Peyer's patch (tissue), 4 donors: ENCODE data around the gene GJD2. TPM values are rescaled to one million over a fixed set of nuclear protein-coding genes. Genes with fewer than 3 reads are reported as not detected.

ENCODE experiments used
- DNase-seq, 3 donors: peaks; one replicate each; pipeline ENCODE4 v3.0.0-alpha.2; 2017 to 2019
- H3K27ac ChIP-seq, 4 donors: fragments of 200-600 bp; sonication (generic); one replicate each; pipeline ENCODE4 v1.5.1; 2016 to 2019
- H3K27me3 ChIP-seq, 2 donors: fragments of 200-600 bp; sonication (generic); one replicate each; pipeline ENCODE4 v1.5.1; 2019
- H3K36me3 ChIP-seq, 3 donors: fragments of 200-600 bp; sonication (generic); one replicate each; pipeline ENCODE4 v1.5.1; 2016 to 2019
- H3K4me1 ChIP-seq, 4 donors: fragments of 200-600 bp; sonication (generic); one replicate each; pipeline ENCODE4 v1.5.1; 2016 to 2019
- H3K4me3 ChIP-seq, 4 donors: fragments of 200-600 bp; sonication (generic); 1 replicate in 3 of 4; 2 replicates in 1 of 4; pipeline ENCODE4 v1.5.1; 2016 to 2019; ENCODE audit warnings: mild to moderate bottlenecking in 1 of 4
- H3K9me3 ChIP-seq, 4 donors: fragments of 200-600 bp; sonication (generic); one replicate each; pipeline ENCODE4 v1.5.1; 2016 to 2019; ENCODE audit warnings: mild to moderate bottlenecking in 1 of 4
- POLR2A ChIP-seq, 2 donors: fragments of 450-650 bp; IDR thresholded peaks; one replicate each; pipeline ENCODE4 v1.5.1; 2017; ENCODE audit warnings: antibody characterized with exemption in 2 of 2, mild to moderate bottlenecking in 2 of 2, moderate library complexity in 2 of 2
- total RNA-seq, 4 donors: library from RNA; depleted of rRNA; stranded (reverse); fragments of >200 nt; gene quantifications; one replicate each; pipeline ENCODE4 v1.1.0, GENCODE V29; 2016
- TF ChIP-seq, protein P1 (sequence below), 6 experiments: fragments of 450-650 bp in 4 of 6; fragments of 200-600 bp in 2 of 6; sonication (generic) in 1 of 6; IDR thresholded peaks; one replicate each; pipeline ENCODE4 v1.5.1; 2017 to 2019; ENCODE audit warnings: antibody characterized with exemption in 6 of 6, mild to moderate bottlenecking in 3 of 6, moderate library complexity in 1 of 6

The GJD2 gene
- total RNA-seq, 4 donors from 2014 or later = not detected

DNA sequence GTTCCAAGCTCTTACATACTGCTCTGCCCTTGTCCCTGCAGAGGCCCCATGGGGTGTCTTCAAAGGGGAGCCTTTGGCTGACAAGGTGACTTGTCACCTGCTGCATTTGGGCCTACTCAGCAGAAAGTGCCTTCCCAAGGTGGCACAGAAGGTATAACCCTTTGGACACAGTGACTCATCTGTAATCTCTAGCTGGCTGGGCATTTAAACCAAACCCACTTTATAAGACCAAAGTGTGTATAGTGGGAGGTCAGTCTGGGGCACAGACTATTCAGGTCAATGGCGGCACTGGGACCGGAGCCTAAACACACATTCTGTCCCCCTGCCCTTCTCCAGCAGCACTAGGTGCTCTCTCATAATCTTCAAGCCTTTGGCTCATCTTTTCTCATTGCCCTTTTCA lies 35.1 kb downstream of the GJD2 start:
- no peaks in the 10 kb centered on the region for H3K36me3 ChIP-seq
- no peaks in the 10 kb centered on the region for H3K4me1 ChIP-seq
- no peak overlapping the region for H3K27ac ChIP-seq
- TF ChIP-seq, protein P1, sequence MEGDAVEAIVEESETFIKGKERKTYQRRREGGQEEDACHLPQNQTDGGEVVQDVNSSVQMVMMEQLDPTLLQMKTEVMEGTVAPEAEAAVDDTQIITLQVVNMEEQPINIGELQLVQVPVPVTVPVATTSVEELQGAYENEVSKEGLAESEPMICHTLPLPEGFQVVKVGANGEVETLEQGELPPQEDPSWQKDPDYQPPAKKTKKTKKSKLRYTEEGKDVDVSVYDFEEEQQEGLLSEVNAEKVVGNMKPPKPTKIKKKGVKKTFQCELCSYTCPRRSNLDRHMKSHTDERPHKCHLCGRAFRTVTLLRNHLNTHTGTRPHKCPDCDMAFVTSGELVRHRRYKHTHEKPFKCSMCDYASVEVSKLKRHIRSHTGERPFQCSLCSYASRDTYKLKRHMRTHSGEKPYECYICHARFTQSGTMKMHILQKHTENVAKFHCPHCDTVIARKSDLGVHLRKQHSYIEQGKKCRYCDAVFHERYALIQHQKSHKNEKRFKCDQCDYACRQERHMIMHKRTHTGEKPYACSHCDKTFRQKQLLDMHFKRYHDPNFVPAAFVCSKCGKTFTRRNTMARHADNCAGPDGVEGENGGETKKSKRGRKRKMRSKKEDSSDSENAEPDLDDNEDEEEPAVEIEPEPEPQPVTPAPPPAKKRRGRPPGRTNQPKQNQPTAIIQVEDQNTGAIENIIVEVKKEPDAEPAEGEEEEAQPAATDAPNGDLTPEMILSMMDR (IDR thresholded peaks at IDR 0.05) = no peak
- no peak for TF ChIP-seq POLR2A (IDR thresholded peaks at IDR 0.05)
- H3K27me3 ChIP-seq = no peaks in the 10 kb centered on the region
- DNase-seq = no peak
- H3K4me3 ChIP-seq = no peak overlapping the region
- no peaks in the 10 kb centered on the region for H3K9me3 ChIP-seq

DNA sequence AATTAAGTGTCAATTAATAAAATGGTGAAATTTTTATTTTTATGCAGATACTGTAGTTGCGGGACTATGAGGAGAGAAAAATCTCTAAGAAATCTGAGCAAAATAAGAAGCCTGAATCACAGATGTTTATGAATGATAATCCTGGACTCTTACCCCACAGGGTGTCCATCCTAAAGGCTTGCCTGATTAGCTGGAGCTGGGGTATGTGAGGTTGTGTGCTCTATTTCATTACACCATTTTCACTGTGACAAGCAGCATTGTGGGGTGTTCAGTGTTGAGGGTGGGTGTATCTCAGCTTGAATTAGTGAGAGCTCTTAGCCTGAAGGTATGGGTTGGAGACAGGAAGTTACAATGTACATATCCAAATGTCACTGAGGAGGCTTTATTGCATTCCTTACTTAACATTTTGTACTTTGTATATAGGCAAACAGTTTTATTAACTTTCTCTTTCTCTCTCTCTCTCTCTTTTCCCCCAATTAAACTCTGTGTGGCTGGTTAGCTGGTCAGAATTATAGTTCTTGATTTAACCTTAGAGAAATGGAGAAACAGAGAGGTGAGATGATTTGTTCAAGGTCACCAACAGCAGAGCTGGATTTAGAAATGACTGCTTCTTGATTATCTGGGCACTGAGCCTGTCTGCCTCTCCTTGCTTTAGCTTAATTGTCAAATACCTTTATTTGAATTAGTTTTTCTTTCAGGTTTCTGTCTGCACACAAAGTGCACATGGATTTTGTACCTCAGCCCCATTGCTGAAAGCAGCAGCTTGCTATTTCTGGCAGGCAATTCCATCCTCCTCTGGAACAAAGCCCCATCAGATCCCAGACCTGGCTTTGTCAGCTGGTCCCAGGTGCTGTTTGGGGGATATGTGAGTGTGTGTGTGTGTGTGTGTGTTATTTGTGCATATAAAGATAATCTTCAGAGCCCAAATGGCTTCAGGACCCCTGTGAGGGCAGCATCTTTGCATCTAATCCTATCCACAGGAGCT lies 35.8 kb downstream of the GJD2 start:
- Histone ChIP-seq H3K9me3 (no peaks in the 10 kb centered on the region), H3K36me3 (no peaks in the 10 kb centered on the region), H3K27ac (no peak overlapping the region), H3K4me3 (no peak overlapping the region), H3K27me3 (no peaks in the 10 kb centered on the region), H3K4me1 (no peaks in the 10 kb centered on the region)
- DNase-seq = no peak
- TF ChIP-seq, protein P1 (IDR thresholded peaks at IDR 0.05) = no peak
- TF ChIP-seq POLR2A (IDR thresholded peaks at IDR 0.05) = no peak

DNA sequence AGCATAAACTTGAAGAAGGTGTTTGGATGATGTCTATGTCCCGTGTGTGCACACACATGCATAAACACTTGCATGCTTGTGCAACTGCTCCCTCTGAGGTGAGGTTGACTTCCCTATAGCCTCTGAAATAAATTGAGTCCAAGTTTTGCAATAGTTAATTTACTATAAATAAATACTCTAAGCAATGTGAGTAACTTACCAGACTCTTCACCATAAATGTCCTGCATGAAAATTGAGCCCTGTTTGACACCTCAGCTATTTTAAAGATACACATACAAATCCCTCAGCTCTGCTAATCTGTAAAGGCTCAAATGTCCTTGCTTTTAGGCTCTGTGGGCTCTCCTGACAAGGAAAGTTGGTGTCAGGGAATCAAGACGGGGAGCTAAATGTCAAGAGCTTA lies 37.1 kb downstream of the GJD2 start:
- no peak for DNase-seq

GRCh38 chr15:34716111-34716510 lies 38.7 kb downstream of the GJD2 start:
- Histone ChIP-seq H3K4me3 (no peak overlapping the region), H3K4me1 (no peaks in the 10 kb centered on the region), H3K9me3 (no peaks in the 10 kb centered on the region), H3K27ac (no peak overlapping the region), H3K36me3 (no peaks in the 10 kb centered on the region), H3K27me3 (no peaks in the 10 kb centered on the region)
- DNase-seq = no peak
- TF ChIP-seq, protein P1 (IDR thresholded peaks at IDR 0.05) = no peak
- TF ChIP-seq POLR2A (IDR thresholded peaks at IDR 0.05) = no peak

More for the DNA sequence above, 37.1 kb downstream of the GJD2 start:
- H3K27ac ChIP-seq = no peak overlapping the region
- TF ChIP-seq POLR2A (IDR thresholded peaks at IDR 0.05) = no peak
- TF ChIP-seq, protein P1 (IDR thresholded peaks at IDR 0.05) = no peak
- H3K4me1 ChIP-seq = no peaks in the 10 kb centered on the region
- H3K9me3 ChIP-seq = no peaks in the 10 kb centered on the region
- no peaks in the 10 kb centered on the region for H3K36me3 ChIP-seq
- H3K4me3 ChIP-seq = no peak overlapping the region
- no peaks in the 10 kb centered on the region for H3K27me3 ChIP-seq

- TF ChIP-seq, protein P1 (IDR thresholded peaks at IDR 0.05) = no peak
- H3K27me3 ChIP-seq = no peaks in the 10 kb centered on the region
- H3K4me1 ChIP-seq = no peaks in the 10 kb centered on the region
- no peak overlapping the region for H3K27ac ChIP-seq
- no peaks in the 10 kb centered on the region for H3K36me3 ChIP-seq
- no peak for DNase-seq
- no peaks in the 10 kb centered on the region for H3K9me3 ChIP-seq
- no peak overlapping the region for H3K4me3 ChIP-seq
These were observed 40.2 kb downstream of the GJD2 start for GRCh38 chr15:34714476-34715121.
